Activated CD8-positive, alpha-beta memory T cell treated with anti-CD3 and anti-CD28 coated beads, Interleukin-2, amount 50 U/mL, for 1 hour (primary cell): Measurements from ENCODE around the gene P3H1.
"Not testable (repeated sequence)": the region's sequence is repeated elsewhere in the genome, so short reads cannot be mapped to it uniquely, and the experiment has no call there.

Experiments
- DNase-seq: peaks from one replicate; pipeline ENCODE4 v3.0.0-alpha.2; 2020; ENCODE audit errors: extremely low read depth

P3H1 gene

GRCh38 chr1:42730988-42731387 lies 35.8 kb downstream of the P3H1 start:
- no peak for DNase-seq

DNA sequence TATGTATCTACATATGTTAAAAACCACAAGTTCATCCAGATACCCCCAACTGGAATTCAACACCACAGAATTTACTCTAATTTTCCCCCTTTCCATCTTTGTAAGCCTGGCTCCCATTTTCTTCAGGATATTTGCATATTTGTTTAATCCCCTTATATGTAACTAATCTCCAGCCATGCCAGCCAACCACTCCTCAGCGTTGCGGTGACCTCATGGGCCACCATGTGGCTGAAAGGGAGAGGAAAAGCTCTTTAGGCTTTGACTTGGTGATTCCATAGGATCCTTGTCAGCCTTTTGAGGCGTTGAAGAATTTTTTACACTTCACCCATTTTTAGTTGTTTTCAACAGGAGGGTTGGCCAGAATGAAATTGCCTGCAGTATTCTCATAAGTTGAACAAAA lies 36.8 kb downstream of the P3H1 start:
- DNase-seq, result no peak

DNA sequence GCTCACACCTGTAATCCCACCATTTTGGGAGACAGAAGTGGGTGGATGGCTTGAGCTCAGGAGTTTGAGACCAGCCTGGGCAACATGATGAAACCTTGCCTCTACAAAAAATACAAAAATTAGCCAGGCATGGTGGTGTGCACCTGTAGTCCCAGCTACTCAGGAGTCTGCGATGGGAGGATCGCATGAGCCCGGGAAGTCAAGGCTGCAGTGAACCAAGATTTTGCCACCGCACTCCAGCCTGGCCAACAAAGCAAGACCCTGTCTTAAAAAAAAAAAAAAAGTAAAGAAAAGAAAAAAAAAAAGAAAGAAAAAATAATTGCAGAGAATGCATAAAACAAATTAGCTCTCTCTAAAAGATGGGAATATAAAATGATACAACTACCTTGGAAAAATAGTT lies 41.0 kb downstream of the P3H1 start:
- DNase-seq, result not testable (repeated sequence)

GRCh38 chr1:42723511-42723910 lies 43.3 kb downstream of the P3H1 start:
- DNase-seq, result no peak

GRCh38 chr1:42722403-42722802 lies 44.4 kb downstream of the P3H1 start:
- not testable (repeated sequence) for DNase-seq

DNA sequence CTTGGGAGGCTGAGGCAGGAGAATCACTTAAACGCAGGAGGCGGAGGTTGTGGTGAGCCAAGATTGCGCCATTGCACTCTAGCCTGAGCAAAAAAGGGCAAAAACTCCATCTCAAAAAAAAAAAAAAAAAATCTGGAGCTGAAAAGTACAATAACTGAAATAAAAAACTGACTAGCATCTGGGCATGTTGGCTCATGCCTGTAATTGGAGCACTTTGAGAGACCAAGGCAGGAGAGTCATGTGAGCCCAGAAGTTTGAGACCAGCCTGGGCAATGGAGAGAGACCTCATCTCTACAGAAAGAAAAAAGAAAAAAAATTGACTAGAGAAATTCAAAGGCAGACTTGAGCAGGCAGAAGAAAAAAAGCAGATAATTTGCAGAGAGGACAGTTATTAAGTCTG lies 44.9 kb downstream of the P3H1 start:
- no peak for DNase-seq

- DNase-seq, result no peak
Measured at GRCh38 chr1:42720868-42721267, 46.0 kb downstream of the P3H1 start.

DNA sequence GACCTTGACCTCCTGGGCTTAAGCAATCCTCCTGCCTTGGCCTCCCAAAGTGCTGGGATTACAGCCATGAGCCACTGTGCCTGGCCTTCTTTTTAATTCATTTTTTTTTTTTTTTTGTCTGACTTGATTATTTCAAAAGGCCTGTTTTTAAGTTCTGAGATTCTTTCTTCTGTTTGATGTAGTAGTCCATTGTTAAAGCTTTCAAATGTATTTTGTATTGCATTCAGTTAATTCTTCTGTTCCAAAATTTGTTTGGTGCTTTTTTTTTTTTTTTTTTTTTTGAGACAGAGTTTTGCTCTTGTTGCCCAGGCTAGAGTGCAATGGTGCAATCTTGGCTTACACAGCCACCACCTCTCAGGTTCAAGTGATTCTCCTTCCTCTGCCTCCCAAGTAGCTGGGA lies 52.4 kb downstream of the P3H1 start:
- not testable (repeated sequence) for DNase-seq

DNA sequence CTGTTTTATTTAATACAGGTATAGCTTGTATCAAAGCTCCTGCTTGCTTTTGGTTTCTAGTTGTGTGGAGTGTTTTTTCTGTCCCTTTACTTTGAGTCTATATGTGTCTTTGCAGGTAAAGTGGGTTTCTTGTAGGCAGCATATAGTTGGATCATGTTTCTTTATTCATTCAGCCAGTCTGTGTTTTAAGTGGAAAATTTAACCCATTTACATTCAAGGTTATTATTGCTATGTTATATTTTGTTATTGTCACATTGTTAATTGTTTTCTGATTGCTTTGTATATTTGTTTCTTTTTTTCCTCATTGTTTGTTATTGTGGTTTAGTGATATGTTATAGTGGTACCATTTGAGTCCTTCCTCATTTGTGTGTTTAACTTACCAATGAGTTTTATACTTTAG lies 53.5 kb downstream of the P3H1 start:
- no peak for DNase-seq

DNA sequence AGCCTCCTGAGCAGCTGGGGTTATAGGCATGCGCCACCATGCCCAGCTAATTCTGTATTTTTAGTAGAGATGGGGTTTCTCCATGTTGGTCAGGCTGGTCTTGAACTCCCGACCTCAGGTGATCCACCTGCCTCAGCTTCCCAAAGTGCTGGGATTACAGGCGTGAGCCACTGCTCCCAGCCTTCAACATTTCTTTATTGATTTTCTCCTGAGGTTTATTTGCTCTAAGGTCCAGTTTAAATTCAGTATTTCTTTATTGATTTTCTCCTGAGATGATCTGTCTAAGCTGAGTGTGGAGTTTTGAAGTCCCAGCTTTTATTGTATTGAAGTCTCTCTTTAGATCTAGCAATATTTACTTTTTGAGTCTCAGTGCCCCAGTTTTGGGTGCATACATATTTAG lies 54.0 kb downstream of the P3H1 start:
- DNase-seq, result not testable (repeated sequence)

DNA sequence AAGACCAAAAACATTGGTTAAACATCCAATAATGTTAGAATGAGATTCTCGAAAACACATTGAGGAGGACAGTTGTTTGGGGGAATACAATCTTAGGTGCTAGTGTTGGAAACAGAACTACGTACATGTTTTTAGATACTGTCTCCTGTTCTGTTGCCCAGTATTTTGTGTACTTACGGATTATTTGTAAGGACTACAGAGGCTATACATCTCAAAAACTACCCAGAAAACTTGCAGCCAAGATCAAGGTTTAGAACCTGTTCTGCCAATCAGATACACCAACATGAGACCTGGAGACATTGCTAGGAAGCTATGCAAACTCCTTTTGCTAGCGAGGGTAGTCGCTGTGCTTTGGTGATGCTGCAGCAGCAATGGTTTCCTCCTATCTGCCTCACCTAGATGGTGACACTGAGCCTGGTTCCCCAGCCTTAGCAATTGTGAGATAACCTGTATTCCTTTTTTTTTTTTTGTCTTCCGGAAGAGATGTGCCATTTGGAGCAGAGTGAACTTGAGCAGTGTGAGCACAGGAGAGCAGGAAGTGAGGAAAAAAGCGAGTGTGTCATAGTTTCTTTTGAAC lies 62.9 kb downstream of the P3H1 start:
- DNase-seq, result no peak

DNA sequence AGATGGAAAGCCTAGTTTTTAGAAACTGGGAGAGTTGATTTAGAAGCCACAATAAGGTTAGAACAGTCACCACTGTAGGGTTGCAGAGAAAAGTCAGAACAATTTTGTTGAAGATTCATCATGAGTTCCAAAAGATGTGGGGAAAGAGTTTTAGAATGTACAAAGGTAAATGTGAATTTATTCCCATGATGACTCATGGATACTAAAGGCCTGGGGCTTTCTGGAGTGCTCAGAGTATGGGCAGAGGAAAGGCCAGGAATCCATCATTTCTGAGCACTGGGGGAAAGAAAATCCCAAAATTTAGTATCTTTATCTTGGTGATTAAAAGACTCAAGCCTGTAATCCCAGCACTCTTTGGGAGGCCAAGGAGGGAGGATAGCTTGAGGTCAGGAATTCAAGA lies 66.8 kb downstream of the P3H1 start:
- DNase-seq, result no peak

DNA sequence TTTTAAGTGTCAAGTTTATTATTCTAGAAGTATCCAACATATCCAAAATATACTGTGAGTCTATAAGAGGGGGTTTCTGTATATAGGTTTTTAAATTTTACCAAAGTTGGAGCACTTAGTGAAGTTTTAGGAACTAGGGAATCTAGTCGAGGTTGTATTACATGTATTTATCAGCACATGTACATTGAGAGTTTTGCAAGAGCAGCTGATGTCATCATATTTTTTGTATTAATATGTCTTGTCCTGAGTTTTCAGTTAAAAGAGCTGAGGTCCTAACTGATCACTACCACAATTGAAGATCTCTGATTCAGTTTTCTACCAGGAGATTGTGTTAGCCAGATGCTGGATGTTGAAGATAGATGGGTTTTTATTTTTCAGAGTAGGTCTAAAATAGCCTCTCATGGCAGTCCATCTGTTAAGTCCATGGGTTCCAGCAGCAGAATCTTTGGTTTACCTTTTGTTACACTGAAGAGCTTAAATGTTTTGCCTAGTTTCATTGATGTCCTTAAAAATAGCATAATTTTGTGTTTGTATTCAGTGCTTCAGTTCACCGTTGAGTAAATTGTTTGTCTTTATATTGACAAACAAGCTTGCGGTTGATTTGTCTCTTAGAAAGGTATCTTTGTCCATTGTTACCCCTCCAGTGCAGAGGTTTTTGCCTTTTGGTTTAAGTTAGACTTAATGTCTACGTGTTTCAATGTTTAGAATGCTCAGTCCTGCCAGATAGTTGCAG lies 68.6 kb downstream of the P3H1 start:
- DNase-seq, result no peak
